CD14-positive monocyte (primary cell): Measurements from ENCODE around the gene REXO5. TPM values are rescaled to one million over a fixed set of nuclear protein-coding genes. Genes with fewer than 3 reads are reported as not detected.

Experiments used
- DNase-seq, 3 donors: peaks; one replicate each; pipeline ENCODE4 v3.0.0-alpha.2; 2011 to 2022
- H2AFZ ChIP-seq: 2 replicates; pipeline ENCODE4 v1.6.0; 2012; ENCODE audit warnings: mild to moderate bottlenecking, low read depth, low read length, inconsistent platforms; ENCODE audit not compliant: insufficient read depth, poor library complexity, severe bottlenecking
- H3K27ac ChIP-seq, 2 donors: 1 replicate in 1 of 2; 2 replicates in 1 of 2; pipeline ENCODE4 v1.5.1; 2012 to 2013; ENCODE audit warnings: low read length in 2 of 2, control low read depth in 1 of 2, inconsistent platforms in 1 of 2, low read depth in 1 of 2, mild to moderate bottlenecking in 1 of 2
- H3K27me3 ChIP-seq, 2 donors: one replicate each; pipeline versions ENCODE4 v1.6.0 to v1.6.1; 2011 to 2013; ENCODE audit warnings: low read length in 2 of 2; ENCODE audit not compliant: control insufficient read depth in 2 of 2, insufficient read depth in 2 of 2
- H3K36me3 ChIP-seq, 2 donors: replicated peaks in 1 of 2; 1 replicate in 1 of 2; 2 replicates in 1 of 2; pipeline versions ENCODE4 v1.5.1 to v1.6.1; 2012 to 2013; ENCODE audit warnings: low read length in 2 of 2, control low read depth in 1 of 2, inconsistent platforms in 1 of 2, mild to moderate bottlenecking in 1 of 2; ENCODE audit not compliant: insufficient read depth in 2 of 2, control insufficient read depth in 1 of 2
- H3K4me1 ChIP-seq, 2 donors: 1 replicate in 1 of 2; 2 replicates in 1 of 2; pipeline versions ENCODE4 v1.5.1 to v1.6.1; 2012 to 2013; ENCODE audit warnings: low read length in 2 of 2, control low read depth in 1 of 2, inconsistent platforms in 1 of 2, mild to moderate bottlenecking in 1 of 2, moderate library complexity in 1 of 2; ENCODE audit not compliant: insufficient read depth in 2 of 2, control insufficient read depth in 1 of 2
- H3K4me2 ChIP-seq: replicated peaks from 2 replicates; pipeline ENCODE3; 2012; ENCODE audit warnings: low read length, moderate library complexity, mild to moderate bottlenecking; ENCODE audit not compliant: poor library complexity, severe bottlenecking; ENCODE audit errors: extremely low read depth
- H3K4me3 ChIP-seq, 3 experiments: fragments of 200-600 bp in 1 of 3; sonication (generic) in 1 of 3; replicated peaks in 1 of 3; 1 replicate in 2 of 3; 2 replicates in 1 of 3; pipeline ENCODE4 v1.5.1; 2011 to 2013; ENCODE audit warnings: low read length in 3 of 3, mild to moderate bottlenecking in 3 of 3, control low read depth in 2 of 3, low read depth in 2 of 3, inconsistent platforms in 1 of 3, moderate library complexity in 1 of 3
- H3K79me2 ChIP-seq: 2 replicates; pipeline ENCODE4 v1.6.0; 2012; ENCODE audit warnings: mild to moderate bottlenecking, control low read depth, inconsistent platforms, low read length, moderate library complexity; ENCODE audit not compliant: insufficient read depth
- H3K9ac ChIP-seq: 2 replicates; pipeline ENCODE4 v1.6.0; 2017; ENCODE audit warnings: low read length, mild to moderate bottlenecking; ENCODE audit not compliant: insufficient read depth, poor library complexity, severe bottlenecking
- H3K9me3 ChIP-seq, 2 donors: replicated peaks in 1 of 2; 1 replicate in 1 of 2; 2 replicates in 1 of 2; pipeline versions ENCODE4 v1.5.1 to v1.6.1; 2012 to 2013; ENCODE audit warnings: low read length in 2 of 2, control low read depth in 1 of 2; ENCODE audit not compliant: control insufficient read depth in 1 of 2, insufficient read depth in 1 of 2
- H4K20me1 ChIP-seq: 2 replicates; pipeline ENCODE4 v1.6.0; 2012; ENCODE audit warnings: mild to moderate bottlenecking, low read length, control low read depth, moderate library complexity; ENCODE audit not compliant: insufficient read depth
- H3K27ac Mint-ChIP-seq, 7 donors: one replicate each; pipeline ENCODE4 v1.8.0; 2020; ENCODE audit warnings: mild to moderate bottlenecking in 7 of 7, mixed read lengths in 7 of 7, moderate library complexity in 6 of 7, inconsistent platforms in 2 of 7
- H3K27me3 Mint-ChIP-seq, 3 donors: one replicate each; pipeline ENCODE4 v1.8.0; 2021 to 2022; ENCODE audit warnings: low read depth in 3 of 3, mild to moderate bottlenecking in 3 of 3, mixed read lengths in 3 of 3, moderate library complexity in 3 of 3, inconsistent platforms in 1 of 3
- H3K36me3 Mint-ChIP-seq, 2 donors: one replicate each; pipeline ENCODE4 v1.8.0; 2020; ENCODE audit warnings: mixed read lengths in 2 of 2, inconsistent platforms in 1 of 2, mild to moderate bottlenecking in 1 of 2
- H3K4me1 Mint-ChIP-seq: one replicate; pipeline ENCODE4 v1.8.0; 2020; ENCODE audit warnings: mild to moderate bottlenecking, mixed read lengths
- H3K4me3 Mint-ChIP-seq, 2 donors: one replicate each; pipeline ENCODE4 v1.8.0; 2020; ENCODE audit warnings: mild to moderate bottlenecking in 2 of 2, mixed read lengths in 2 of 2, moderate library complexity in 1 of 2
- H3K9me3 Mint-ChIP-seq, 7 donors: one replicate each; pipeline ENCODE4 v1.8.0; 2020 to 2022; ENCODE audit warnings: mixed read lengths in 7 of 7, mild to moderate bottlenecking in 6 of 7, moderate library complexity in 6 of 7, inconsistent platforms in 2 of 7
- WGBS: methylation state at CpG from one replicate; pipeline ENCODE4 v1.1.5; 2013; ENCODE audit warnings: missing lambda C conversion rate; ENCODE audit not compliant: insufficient coverage; 5-methylcytosine and 5-hydroxymethylcytosine counted together
- intact Hi-C, 2 donors: fragments of 100-400 bp; cut with micrococcal nuclease; formaldehyde crosslinking; loops; one replicate each; pipeline versions ENCODE4 v1.15.0 to v1.15.1; 2023
- polyA plus RNA-seq, 3 donors: library from polyadenylated mRNA; depleted of rRNA in 1 of 3; unstranded in 2 of 3; stranded (reverse) in 1 of 3; fragments of 300-500 nt in 2 of 3; fragments of >200 nt in 1 of 3; fragmentation: Illumina TruSeq in 2 of 3; gene quantifications; 1 replicate in 2 of 3; 2 replicates in 1 of 3; pipeline ENCODE4 v1.2.3, GENCODE V29; 2012 to 2021
- TF ChIP-seq, protein P1 (sequence below): fragments of 200-600 bp; IDR thresholded peaks from one replicate; pipeline ENCODE4 v1.8.0; 2022; ENCODE audit warnings: antibody characterized with exemption, mild to moderate bottlenecking

Gene REXO5
- polyA plus RNA-seq, 3 donors, result 0.52 to 1.4 (median 0.55) TPM

DNA sequence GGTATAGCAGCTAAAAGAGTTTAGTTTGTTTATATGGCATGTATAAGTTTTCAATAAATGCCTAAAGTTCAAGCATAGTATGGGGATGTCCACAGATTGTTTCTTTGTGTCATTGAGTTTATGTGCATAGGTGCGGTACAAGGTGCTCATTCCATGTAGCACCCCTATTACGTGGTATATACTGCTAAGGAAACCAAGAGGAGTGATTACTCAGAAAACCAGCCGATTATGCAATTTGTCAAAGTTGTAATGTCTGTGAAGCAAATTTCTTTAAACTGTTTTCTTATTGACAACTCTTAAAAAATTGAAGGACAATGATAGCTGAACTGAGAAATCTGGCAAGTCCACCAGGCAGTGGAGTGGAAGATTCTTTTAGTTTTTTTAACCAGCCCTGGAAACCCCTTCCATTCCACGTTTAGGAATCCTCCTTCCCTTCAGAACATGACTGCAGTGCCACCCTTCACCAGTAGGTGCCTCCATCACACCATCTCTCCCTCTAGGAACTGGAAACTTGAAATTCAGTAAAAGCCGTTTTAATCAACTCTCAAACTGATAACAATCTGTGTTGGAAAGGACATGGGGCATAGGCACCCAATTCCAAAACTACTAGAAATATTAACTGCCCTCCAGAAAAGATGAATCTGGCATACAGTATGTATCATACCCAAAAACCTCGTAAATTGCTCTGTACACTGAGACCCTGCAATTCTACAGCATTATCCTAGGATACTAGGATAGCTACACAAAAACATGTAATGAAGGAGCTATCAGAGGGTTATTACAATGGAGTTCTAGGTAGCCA, 43.5 kb downstream of the REXO5 start:
- H4K20me1 ChIP-seq, result no peaks in the 10 kb centered on the region
- no peak overlapping the region for H3K9ac ChIP-seq
- H3K27ac Mint-ChIP-seq, result peak overlapping the region in 3 of 7 donors; percentile 63 to 70 (median 68)
- peaks cover 3 to 38% of the 10 kb centered on the region in 2 donors for H3K36me3 ChIP-seq
- peaks cover 0 to 2% (median 0%) of the 10 kb centered on the region in 3 donors for H3K27me3 Mint-ChIP-seq
- H3K4me3 ChIP-seq, result peak overlapping the region in 1 of 3 experiments; percentile 0
- no peaks in the 10 kb centered on the region for H3K79me2 ChIP-seq
- TF ChIP-seq, protein P1, sequence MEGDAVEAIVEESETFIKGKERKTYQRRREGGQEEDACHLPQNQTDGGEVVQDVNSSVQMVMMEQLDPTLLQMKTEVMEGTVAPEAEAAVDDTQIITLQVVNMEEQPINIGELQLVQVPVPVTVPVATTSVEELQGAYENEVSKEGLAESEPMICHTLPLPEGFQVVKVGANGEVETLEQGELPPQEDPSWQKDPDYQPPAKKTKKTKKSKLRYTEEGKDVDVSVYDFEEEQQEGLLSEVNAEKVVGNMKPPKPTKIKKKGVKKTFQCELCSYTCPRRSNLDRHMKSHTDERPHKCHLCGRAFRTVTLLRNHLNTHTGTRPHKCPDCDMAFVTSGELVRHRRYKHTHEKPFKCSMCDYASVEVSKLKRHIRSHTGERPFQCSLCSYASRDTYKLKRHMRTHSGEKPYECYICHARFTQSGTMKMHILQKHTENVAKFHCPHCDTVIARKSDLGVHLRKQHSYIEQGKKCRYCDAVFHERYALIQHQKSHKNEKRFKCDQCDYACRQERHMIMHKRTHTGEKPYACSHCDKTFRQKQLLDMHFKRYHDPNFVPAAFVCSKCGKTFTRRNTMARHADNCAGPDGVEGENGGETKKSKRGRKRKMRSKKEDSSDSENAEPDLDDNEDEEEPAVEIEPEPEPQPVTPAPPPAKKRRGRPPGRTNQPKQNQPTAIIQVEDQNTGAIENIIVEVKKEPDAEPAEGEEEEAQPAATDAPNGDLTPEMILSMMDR, result peak; percentile 99
- peaks cover 17% of the 10 kb centered on the region for H3K4me1 Mint-ChIP-seq
- H3K27me3 ChIP-seq, result no peaks in the 10 kb centered on the region
- H3K4me1 ChIP-seq, result peaks cover 7 to 12% of the 10 kb centered on the region in 2 donors
- WGBS, result 0% methylated on average over 1 of the region's 6 CpGs
- no peaks in the 10 kb centered on the region for H3K9me3 Mint-ChIP-seq
- peak overlapping the region; percentile 8 for H2AFZ ChIP-seq
- H3K4me2 ChIP-seq, result peak overlapping the region; percentile 21
- H3K4me3 Mint-ChIP-seq, result no peak overlapping the region
- no peaks in the 10 kb centered on the region for H3K9me3 ChIP-seq
- peak overlapping the region in 1 of 2 donors; percentile 28 for H3K27ac ChIP-seq
- peak; percentile 43 to 65 (median 61) for DNase-seq
- intact Hi-C loops, result loop anchor here (2.0 kb wide), 2 partner anchors 233 to 235 kb away; no protein-coding TSS in a partner anchor
- peaks cover 16 to 27% of the 10 kb centered on the region in 2 donors for H3K36me3 Mint-ChIP-seq

DNA sequence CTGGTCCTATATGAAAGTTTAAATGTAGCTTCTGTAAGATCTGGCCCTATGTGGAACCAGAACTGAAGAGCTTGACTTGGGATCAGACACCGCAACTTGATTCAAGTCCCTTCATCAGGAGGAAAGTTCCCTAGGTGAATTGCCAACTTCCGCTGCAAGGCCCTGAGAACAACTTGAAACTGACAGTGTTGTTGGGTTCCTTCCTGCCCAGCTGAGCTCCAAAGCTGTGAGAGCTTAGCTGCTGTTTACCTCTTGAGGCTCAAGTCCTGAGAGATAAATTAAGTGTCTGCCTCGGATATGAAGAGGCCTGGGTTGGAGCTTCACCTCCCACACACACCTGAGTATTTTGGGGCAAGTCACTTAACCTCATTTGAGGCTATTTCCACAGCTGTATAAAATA, 44.7 kb downstream of the REXO5 start:
- no peaks in the 10 kb centered on the region for H3K79me2 ChIP-seq
- peaks cover 5 to 9% of the 10 kb centered on the region in 2 donors for H3K4me1 ChIP-seq
- Mint-ChIP-seq H3K4me3 (no peak overlapping the region), H3K9me3 (no peaks in the 10 kb centered on the region), H3K36me3 (peaks cover 16 to 21% of the 10 kb centered on the region in 2 donors), H3K4me1 (peaks cover 11% of the 10 kb centered on the region), H3K27ac (peak overlapping the region in 1 of 7 donors; percentile 23), H3K27me3 (peaks cover 0 to 2% (median 0%) of the 10 kb centered on the region in 3 donors)
- TF ChIP-seq, protein P1, result no peak
- H3K27me3 ChIP-seq, result no peaks in the 10 kb centered on the region
- no peak overlapping the region for H2AFZ ChIP-seq
- DNase-seq, result no peak
- peaks cover 2 to 41% of the 10 kb centered on the region in 2 donors for H3K36me3 ChIP-seq
- intact Hi-C loops, result loop anchor here in 1 of 2 donors (2.0 kb wide), 1 partner anchor 234 kb away; no protein-coding TSS in a partner anchor
- no peak overlapping the region for H3K4me2 ChIP-seq
- H3K27ac ChIP-seq, result no peak overlapping the region
- no peaks in the 10 kb centered on the region for H3K9me3 ChIP-seq
- H3K9ac ChIP-seq, result no peak overlapping the region
- WGBS, result 97% methylated on average over 2 of the region's 3 CpGs
- H4K20me1 ChIP-seq, result no peaks in the 10 kb centered on the region
- no peak overlapping the region for H3K4me3 ChIP-seq
